GM12873 (cell line): ENCODE data around the gene IDI1.

Experiments used
- CTCF ChIP-seq: IDR thresholded peaks from 2 replicates; pipeline ENCODE4 v1.5.1; 2012; ENCODE audit warnings: low read depth, mild to moderate bottlenecking, moderate library complexity, low read length, control low read depth; ENCODE audit not compliant: insufficient read depth; ENCODE audit errors: missing control alignments

IDI1 gene

GRCh38 chr10:1048732-1049424 lies at the start of gene IDI1:
Gene IDI1 (minus strand): TSS chr10:1049119. CDS start chr10:1049003, 116 bp downstream.
- no peak for TF ChIP-seq CTCF

DNA sequence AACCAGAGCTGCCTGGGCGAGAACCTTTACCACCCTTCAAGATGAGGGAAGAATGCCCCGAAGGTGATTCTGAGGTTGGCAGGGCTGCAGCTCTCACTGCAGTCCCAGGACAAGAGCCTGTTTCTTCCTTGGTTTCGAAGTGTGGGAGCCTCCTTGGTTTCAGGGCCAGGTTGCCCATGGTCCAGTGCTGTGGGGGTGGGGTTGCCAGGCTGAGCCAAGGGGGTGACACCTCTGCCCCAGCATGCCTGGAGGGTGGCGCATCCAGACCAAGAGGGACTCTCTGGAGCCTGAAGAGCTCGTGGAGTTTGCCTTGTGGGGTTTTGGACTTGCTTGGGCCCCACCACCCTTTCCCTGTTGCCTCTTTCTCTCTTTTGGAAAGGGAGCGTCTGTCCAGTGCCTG lies 48.5 kb upstream of the IDI1 start:
- TF ChIP-seq CTCF, result no peak

GRCh38 chr10:1096287-1096889 lies 47.5 kb upstream of the IDI1 start:
- TF ChIP-seq CTCF, result no peak

- TF ChIP-seq CTCF, result no peak
Observed at GRCh38 chr10:1095498-1095897, 46.6 kb upstream of the IDI1 start.

- no peak for TF ChIP-seq CTCF
Observed at GRCh38 chr10:1094112-1095057, 45.5 kb upstream of the IDI1 start.

DNA sequence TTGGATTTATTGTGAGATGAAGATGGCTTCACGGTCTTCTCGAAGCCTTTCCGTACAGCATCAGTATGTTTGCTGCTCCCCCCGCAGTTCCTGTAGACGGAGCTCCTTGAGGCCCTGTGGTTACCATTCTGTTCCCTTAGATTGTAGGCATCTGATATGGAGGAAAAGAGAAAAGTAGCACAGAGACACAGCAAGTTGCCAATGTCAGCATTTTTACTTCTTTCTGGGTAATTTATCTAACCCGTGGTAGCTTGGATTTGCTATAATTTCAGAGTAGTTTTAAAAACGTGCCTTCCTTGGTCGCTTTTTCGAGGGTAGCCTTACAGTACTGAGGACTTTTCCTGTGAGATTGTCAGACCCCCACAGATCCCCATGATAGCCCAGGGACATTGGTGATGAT lies 44.8 kb upstream of the IDI1 start:
- TF ChIP-seq CTCF, result no peak

DNA sequence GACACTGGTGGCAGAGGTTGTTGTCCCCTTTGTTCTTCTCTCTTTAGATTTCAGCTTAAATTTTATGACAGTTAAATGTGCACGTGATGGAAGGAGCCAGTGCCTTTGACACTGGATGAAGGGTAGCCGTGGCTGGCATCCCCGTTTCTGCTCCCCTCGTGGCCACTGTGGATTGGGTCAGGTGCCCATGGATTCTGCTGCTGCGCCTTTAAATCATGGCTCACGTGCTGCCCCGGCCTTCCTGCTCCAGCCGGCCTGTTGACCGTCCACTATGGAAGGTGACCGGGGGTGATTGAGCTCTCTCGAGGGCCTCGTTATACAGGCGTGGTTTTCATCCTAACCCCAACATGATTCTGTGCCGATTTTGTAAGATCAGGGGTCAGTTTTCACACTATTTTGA lies 41.8 kb upstream of the IDI1 start:
- TF ChIP-seq CTCF, result no peak
